Activated CD8-positive, alpha-beta T cell treated with anti-CD3 and anti-CD28 coated beads, Interleukin-2, amount 10 ng/mL, durations not matched to agents 7 days and 5 days (primary cell): Measurements from ENCODE around the gene PDE11A. TPM values are rescaled to one million over a fixed set of nuclear protein-coding genes. Genes with fewer than 3 reads are reported as not detected.
"Not testable (repeated sequence)": the region's sequence is repeated elsewhere in the genome, so short reads cannot be mapped to it uniquely, and the experiment has no call there.

Experiments used
- ATAC-seq: fragments of 150-1000 bp; cut with Tn5 transposase; one replicate; pipeline ENCODE4 v1.10.0; 2021; ENCODE audit warnings: moderate library complexity
- CTCF ChIA-PET: fragments of 350-600 bp; sonication (Branson Sonifier 250); formaldehyde crosslinking; loops from one replicate; lab custom pipeline; 2021; ENCODE audit warnings: antibody characterized with exemption; lab: Charles Lee
- POLR2A ChIA-PET: fragments of 350-600 bp; sonication (Branson Sonifier 250); formaldehyde crosslinking; loops from one replicate; lab custom pipeline; 2021; ENCODE audit warnings: antibody characterized with exemption; lab: Charles Lee
- DNase-seq: peaks from one replicate; pipeline ENCODE4 v3.0.0-alpha.2; 2020
- H3K27ac Mint-ChIP-seq: one replicate; pipeline ENCODE4 v1.8.0; 2021; ENCODE audit warnings: mild to moderate bottlenecking, mixed read lengths
- H3K27me3 Mint-ChIP-seq: one replicate; pipeline ENCODE4 v1.8.0; 2021; ENCODE audit warnings: low read depth, mixed read lengths
- H3K36me3 Mint-ChIP-seq: one replicate; pipeline ENCODE4 v1.8.0; 2021; ENCODE audit warnings: low read depth, mixed read lengths
- H3K4me1 Mint-ChIP-seq: one replicate; pipeline ENCODE4 v1.8.0; 2021; ENCODE audit warnings: low read depth, mixed read lengths
- H3K4me3 Mint-ChIP-seq: one replicate; pipeline ENCODE4 v1.8.0; 2021; ENCODE audit warnings: mild to moderate bottlenecking, mixed read lengths
- H3K9me3 Mint-ChIP-seq: one replicate; pipeline ENCODE4 v1.8.0; 2022; ENCODE audit warnings: mixed read lengths; ENCODE audit not compliant: insufficient read depth
- total RNA-seq, 2 experiments: library from RNA; stranded (reverse); gene quantifications; one replicate each; pipeline ENCODE4 v1.2.3, GENCODE V29; 2021

PDE11A gene
- total RNA-seq, 2 experiments from 2014 or later = not detected

DNA sequence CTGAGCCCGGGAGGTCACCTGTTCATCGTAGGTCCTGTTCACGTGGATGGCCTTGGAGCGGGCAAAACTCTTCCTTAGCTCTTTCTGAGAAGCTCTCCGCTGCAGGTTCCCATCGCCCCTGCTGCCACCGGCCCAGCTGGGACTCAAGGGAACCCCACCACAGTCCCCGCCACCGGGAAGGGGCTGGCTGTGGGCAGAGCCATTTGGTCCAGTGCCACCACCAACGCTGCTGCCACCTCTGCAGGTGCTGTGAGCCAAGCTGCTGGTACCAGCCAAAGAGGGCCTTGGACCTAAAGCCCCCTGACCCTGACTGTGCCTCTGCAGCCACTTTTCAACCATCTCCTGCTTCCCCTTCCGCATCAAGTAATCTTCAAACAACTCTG, 586 bp downstream of the PDE11A start:
- CTCF ChIA-PET = interaction anchor here (0.7 kb wide), 1 partner anchor 149 kb away, joined by 3 read pairs; no protein-coding TSS in a partner anchor
- peaks cover 9% of the 10 kb centered on the region for H3K4me1 Mint-ChIP-seq

GRCh38 chr2:178070824-178071223, 1.8 kb downstream of the PDE11A start:
- ATAC-seq = no peak
- H3K36me3 Mint-ChIP-seq = no peaks in the 10 kb centered on the region
- no peak overlapping the region for H3K27ac Mint-ChIP-seq
- ChIA-PET POLR2A (no interaction called here), CTCF (no interaction called here)
- H3K9me3 Mint-ChIP-seq = no peaks in the 10 kb centered on the region
- H3K4me3 Mint-ChIP-seq = no peak overlapping the region
- peaks cover 44% of the 10 kb centered on the region for H3K27me3 Mint-ChIP-seq
- DNase-seq = no peak
- peaks cover 9% of the 10 kb centered on the region for H3K4me1 Mint-ChIP-seq

More for the DNA sequence above, 586 bp downstream of the PDE11A start:
- peak overlapping the region; percentile 34 for H3K4me3 Mint-ChIP-seq
- POLR2A ChIA-PET = no interaction called here
- no peak for ATAC-seq
- DNase-seq = no peak
- no peaks in the 10 kb centered on the region for H3K9me3 Mint-ChIP-seq
- no peaks in the 10 kb centered on the region for H3K36me3 Mint-ChIP-seq
- H3K27me3 Mint-ChIP-seq = peaks cover 46% of the 10 kb centered on the region
- no peak overlapping the region for H3K27ac Mint-ChIP-seq

GRCh38 chr2:178069551-178069950, 3.0 kb downstream of the PDE11A start:
- peaks cover 38% of the 10 kb centered on the region for H3K27me3 Mint-ChIP-seq
- CTCF ChIA-PET = no interaction called here
- POLR2A ChIA-PET = no interaction called here
- H3K9me3 Mint-ChIP-seq = no peaks in the 10 kb centered on the region
- ATAC-seq (no peak), DNase-seq (no peak)
- H3K36me3 Mint-ChIP-seq = no peaks in the 10 kb centered on the region
- H3K27ac Mint-ChIP-seq = no peak overlapping the region
- no peak overlapping the region for H3K4me3 Mint-ChIP-seq
- H3K4me1 Mint-ChIP-seq = peaks cover 9% of the 10 kb centered on the region

DNA sequence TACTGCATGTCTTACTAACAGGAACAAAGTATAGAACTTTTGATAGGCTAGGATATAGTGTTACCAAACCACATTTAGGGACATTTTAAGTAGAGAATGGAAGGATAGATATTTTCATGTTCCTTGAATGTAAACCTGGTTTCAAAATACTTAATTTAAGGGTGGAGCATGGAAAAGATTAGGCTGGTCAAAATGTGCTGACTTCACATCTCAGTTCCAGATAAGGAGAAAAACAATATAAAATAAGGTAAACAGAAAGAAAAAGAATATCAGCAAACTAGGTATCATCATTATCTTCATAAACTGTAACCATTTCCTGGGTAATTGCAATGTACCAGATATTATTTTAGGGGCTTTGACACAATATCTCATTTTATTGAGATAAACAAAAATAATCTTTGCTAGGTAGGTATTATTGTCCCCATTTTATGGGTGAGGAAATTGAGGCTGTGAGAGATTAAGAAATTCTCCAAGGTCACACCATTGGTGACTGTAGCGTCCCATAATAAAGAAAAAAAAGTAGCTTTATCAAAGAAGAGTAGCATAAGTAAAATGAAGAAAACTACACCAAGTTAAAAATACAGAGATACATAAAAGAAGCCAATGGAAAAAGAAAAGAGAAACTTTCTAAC, 3.6 kb downstream of the PDE11A start:
- POLR2A ChIA-PET = no interaction called here
- Mint-ChIP-seq H3K27ac (no peak overlapping the region), H3K4me1 (peaks cover 9% of the 10 kb centered on the region), H3K27me3 (peaks cover 32% of the 10 kb centered on the region), H3K4me3 (no peak overlapping the region), H3K36me3 (no peaks in the 10 kb centered on the region), H3K9me3 (no peaks in the 10 kb centered on the region)
- no peak for DNase-seq
- ATAC-seq = no peak
- CTCF ChIA-PET = no interaction called here

GRCh38 chr2:178066890-178067669, 5.5 kb downstream of the PDE11A start:
- CTCF ChIA-PET = no interaction called here
- Mint-ChIP-seq H3K27ac (no peak overlapping the region), H3K27me3 (peaks cover 22% of the 10 kb centered on the region)

DNA sequence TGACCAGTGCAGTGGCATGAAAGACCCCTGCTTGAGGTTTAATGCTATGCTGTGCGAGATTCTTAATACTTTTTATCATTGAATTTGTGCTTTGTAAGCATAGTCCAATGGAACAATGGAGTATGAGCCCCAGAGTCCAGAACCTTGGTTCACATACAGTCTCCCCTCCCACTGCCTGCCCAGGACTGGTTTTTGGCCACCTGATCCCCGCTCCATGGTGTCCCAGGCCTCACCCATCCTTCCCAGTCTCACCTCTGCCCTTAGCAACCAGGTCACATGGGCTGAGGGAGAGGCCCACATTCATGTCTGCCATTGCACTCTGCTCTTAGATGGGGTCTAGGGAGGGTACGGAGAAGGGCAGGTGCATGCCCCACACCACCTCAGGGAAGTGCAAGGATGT, 6.3 kb downstream of the PDE11A start:
- POLR2A ChIA-PET = no interaction called here
- H3K27me3 Mint-ChIP-seq = peaks cover 20% of the 10 kb centered on the region
- ATAC-seq (no peak), DNase-seq (no peak)
- no peak overlapping the region for H3K4me3 Mint-ChIP-seq
- H3K4me1 Mint-ChIP-seq = no peaks in the 10 kb centered on the region
- CTCF ChIA-PET = no interaction called here
- H3K27ac Mint-ChIP-seq = no peak overlapping the region
- no peaks in the 10 kb centered on the region for H3K9me3 Mint-ChIP-seq
- H3K36me3 Mint-ChIP-seq = no peaks in the 10 kb centered on the region

More at GRCh38 chr2:178066890-178067669, 5.5 kb downstream of the PDE11A start:
- no peak for DNase-seq
- Mint-ChIP-seq H3K4me3 (no peak overlapping the region), H3K4me1 (no peaks in the 10 kb centered on the region), H3K9me3 (no peaks in the 10 kb centered on the region), H3K36me3 (no peaks in the 10 kb centered on the region)
- POLR2A ChIA-PET = no interaction called here
- no peak for ATAC-seq

DNA sequence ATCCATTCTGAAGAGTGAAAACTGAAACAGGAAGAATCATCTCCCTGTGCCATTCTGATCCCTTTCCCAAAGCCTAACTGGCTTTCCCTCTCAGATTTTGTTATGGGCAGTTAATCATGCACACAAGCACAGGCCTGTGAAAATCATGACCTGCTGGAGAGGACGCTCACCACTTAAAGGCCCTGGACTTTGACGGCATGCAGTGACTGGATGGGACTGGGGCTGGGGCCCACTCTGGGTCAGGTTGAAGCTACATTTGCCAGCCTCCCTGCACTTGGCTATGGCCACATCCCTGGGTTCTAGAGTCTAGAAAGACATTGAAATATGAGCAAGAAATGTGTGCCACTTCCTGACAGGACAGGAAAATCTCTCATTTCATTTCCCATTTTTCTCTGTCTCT, 12.9 kb downstream of the PDE11A start:
- Mint-ChIP-seq H3K4me3 (no peak overlapping the region), H3K9me3 (no peaks in the 10 kb centered on the region), H3K36me3 (no peaks in the 10 kb centered on the region), H3K4me1 (no peaks in the 10 kb centered on the region), H3K27ac (no peak overlapping the region), H3K27me3 (peaks cover 8% of the 10 kb centered on the region)
- CTCF ChIA-PET = no interaction called here
- ATAC-seq (no peak), DNase-seq (no peak)
- POLR2A ChIA-PET = no interaction called here

DNA sequence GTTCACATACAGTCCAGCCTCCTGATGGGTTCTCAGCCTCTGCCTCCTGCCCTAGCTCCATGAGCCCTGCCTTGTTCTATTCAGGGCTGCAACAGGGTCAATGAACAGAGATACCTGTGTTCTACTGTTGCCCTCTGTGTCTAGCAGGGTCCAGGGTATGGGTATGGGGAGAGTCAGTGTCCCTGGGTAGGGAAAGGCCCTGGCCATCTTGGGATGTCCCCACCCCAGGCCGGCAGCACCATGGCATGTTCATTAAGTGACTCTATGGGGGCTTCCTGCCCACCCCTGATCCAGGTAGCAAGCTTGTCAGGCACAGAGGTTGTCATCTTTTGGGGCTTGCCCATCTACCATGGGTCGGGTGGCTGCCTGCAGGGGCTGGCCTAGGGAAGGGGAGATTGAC, 13.5 kb downstream of the PDE11A start:
- H3K4me3 Mint-ChIP-seq = no peak overlapping the region
- H3K27me3 Mint-ChIP-seq = peaks cover 8% of the 10 kb centered on the region
- ChIA-PET POLR2A (no interaction called here), CTCF (no interaction called here)
- ATAC-seq (no peak), DNase-seq (no peak)
- H3K9me3 Mint-ChIP-seq = no peaks in the 10 kb centered on the region
- H3K27ac Mint-ChIP-seq = no peak overlapping the region
- H3K4me1 Mint-ChIP-seq = no peaks in the 10 kb centered on the region
- no peaks in the 10 kb centered on the region for H3K36me3 Mint-ChIP-seq

- Mint-ChIP-seq H3K9me3 (no peaks in the 10 kb centered on the region), H3K27me3 (peaks cover 4% of the 10 kb centered on the region), H3K27ac (no peak overlapping the region), H3K4me3 (no peak overlapping the region), H3K4me1 (no peaks in the 10 kb centered on the region), H3K36me3 (no peaks in the 10 kb centered on the region)
- ATAC-seq (no peak), DNase-seq (no peak)
- POLR2A ChIA-PET = no interaction called here
- CTCF ChIA-PET = no interaction called here
Measured at GRCh38 chr2:178057179-178057680, 15.3 kb downstream of the PDE11A start.

DNA sequence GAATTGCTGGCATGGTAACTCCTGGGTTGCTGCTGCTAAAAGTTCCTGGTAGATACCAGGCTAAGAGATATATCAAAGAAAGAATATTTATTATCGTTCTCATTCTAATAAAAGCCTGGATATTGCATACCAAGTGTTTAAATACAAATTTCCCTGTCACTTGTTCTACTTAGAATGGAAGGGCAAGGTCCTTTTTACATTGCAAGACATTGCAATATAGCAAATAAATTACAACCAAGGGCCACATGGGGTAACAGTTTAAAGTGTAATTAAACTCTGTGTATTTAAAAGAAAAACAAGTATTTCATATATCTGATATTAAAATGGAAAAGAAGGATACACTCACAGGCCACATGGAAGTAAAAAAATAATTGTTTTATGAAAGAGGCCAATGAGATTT, 16.2 kb downstream of the PDE11A start:
- no peaks in the 10 kb centered on the region for H3K27me3 Mint-ChIP-seq
- ATAC-seq (no peak), DNase-seq (no peak)
- ChIA-PET POLR2A (no interaction called here), CTCF (no interaction called here)
- no peaks in the 10 kb centered on the region for H3K4me1 Mint-ChIP-seq
- H3K36me3 Mint-ChIP-seq = no peaks in the 10 kb centered on the region
- no peaks in the 10 kb centered on the region for H3K9me3 Mint-ChIP-seq
- H3K4me3 Mint-ChIP-seq = no peak overlapping the region
- H3K27ac Mint-ChIP-seq = no peak overlapping the region

DNA sequence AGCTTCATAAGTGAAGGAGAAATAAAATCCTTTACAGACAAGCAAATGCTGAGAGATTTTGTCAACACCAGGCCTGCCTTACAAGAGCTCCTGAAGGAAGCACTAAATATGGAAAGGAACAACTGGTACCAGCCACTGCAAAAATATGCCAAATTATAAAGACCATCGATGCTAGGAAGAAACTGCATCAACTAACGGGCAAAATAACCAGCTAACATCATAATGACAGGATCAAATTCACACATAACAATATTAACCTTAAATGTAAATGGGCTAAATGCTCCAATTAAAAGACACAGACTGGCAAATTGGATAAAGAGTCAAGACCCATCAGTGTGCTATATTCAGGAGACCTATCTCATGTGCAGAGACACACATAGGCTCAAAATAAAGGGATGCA, 21.3 kb downstream of the PDE11A start:
- H3K4me3 Mint-ChIP-seq, H3K27ac Mint-ChIP-seq, H3K4me1 Mint-ChIP-seq, H3K36me3 Mint-ChIP-seq, H3K9me3 Mint-ChIP-seq, POLR2A ChIA-PET, DNase-seq, H3K27me3 Mint-ChIP-seq, ATAC-seq, CTCF ChIA-PET: not testable (repeated sequence)

GRCh38 chr2:178047391-178047790, 25.2 kb downstream of the PDE11A start:
- CTCF ChIA-PET = no interaction called here
- POLR2A ChIA-PET = no interaction called here
- H3K4me1 Mint-ChIP-seq = no peaks in the 10 kb centered on the region
- H3K9me3 Mint-ChIP-seq = no peaks in the 10 kb centered on the region
- no peaks in the 10 kb centered on the region for H3K27me3 Mint-ChIP-seq
- H3K27ac Mint-ChIP-seq = no peak overlapping the region
- DNase-seq (no peak), ATAC-seq (no peak)
- no peaks in the 10 kb centered on the region for H3K36me3 Mint-ChIP-seq
- no peak overlapping the region for H3K4me3 Mint-ChIP-seq
